Nephron (organoid): ENCODE measurements around the gene CFP.

ENCODE experiments used
- H3K27ac Mint-ChIP-seq, 3 experiments: 2 replicates each; pipeline ENCODE4 v1.8.0; 2020; ENCODE audit warnings: mixed read lengths in 3 of 3, mild to moderate bottlenecking in 2 of 3, moderate library complexity in 1 of 3
- H3K27me3 Mint-ChIP-seq: 2 replicates; pipeline ENCODE4 v1.8.0; 2021; ENCODE audit warnings: low read depth, mild to moderate bottlenecking, moderate library complexity, mixed read lengths
- H3K36me3 Mint-ChIP-seq: 2 replicates; pipeline ENCODE4 v1.8.0; 2020; ENCODE audit warnings: low read depth, mixed read lengths
- H3K4me1 Mint-ChIP-seq: 2 replicates; pipeline ENCODE4 v1.8.0; 2020; ENCODE audit warnings: mixed read lengths
- H3K4me3 Mint-ChIP-seq, 3 experiments: 2 replicates each; pipeline ENCODE4 v1.8.0; 2020; ENCODE audit warnings: mild to moderate bottlenecking in 3 of 3, mixed read lengths in 3 of 3, moderate library complexity in 2 of 3
- H3K9me3 Mint-ChIP-seq: 2 replicates; pipeline ENCODE4 v1.8.0; 2020; ENCODE audit warnings: mixed read lengths
- CTCF ChIP-seq, 3 experiments: fragments of 200-600 bp; sonication (generic); IDR thresholded peaks; one replicate each; pipeline ENCODE4 v1.5.0; 2021; ENCODE audit warnings: antibody characterized with exemption in 3 of 3; ENCODE audit not compliant: unreplicated experiment in 3 of 3

CFP gene

GRCh38 chrX:47576021-47576898, 53.5 kb downstream of the CFP start:
- Mint-ChIP-seq H3K36me3 (peaks cover 17% of the 10 kb centered on the region), H3K27me3 (no peaks in the 10 kb centered on the region), H3K27ac (peak overlapping the region; percentile 48 to 84 (median 62)), H3K4me3 (peak overlapping the region; percentile 5 to 85 (median 69)), H3K9me3 (peaks cover 27% of the 10 kb centered on the region), H3K4me1 (peaks cover 22% of the 10 kb centered on the region)
- no peak for TF ChIP-seq CTCF (IDR thresholded peaks at IDR 0.05; ENCODE audit: unreplicated experiment in 3 of 3)

- H3K36me3 Mint-ChIP-seq = peaks cover 31% of the 10 kb centered on the region
- H3K9me3 Mint-ChIP-seq = peaks cover 28% of the 10 kb centered on the region
- H3K27me3 Mint-ChIP-seq = no peaks in the 10 kb centered on the region
- no peak for TF ChIP-seq CTCF (IDR thresholded peaks at IDR 0.05; ENCODE audit: unreplicated experiment in 3 of 3)
- H3K4me3 Mint-ChIP-seq = peak overlapping the region; percentile 61 to 68 (median 66)
- peaks cover 22% of the 10 kb centered on the region for H3K4me1 Mint-ChIP-seq
- peak overlapping the region; percentile 43 to 79 (median 48) for H3K27ac Mint-ChIP-seq
Observed at GRCh38 chrX:47574547-47575301, 55.0 kb downstream of the CFP start.

GRCh38 chrX:47574076-47574546, 55.6 kb downstream of the CFP start:
- Mint-ChIP-seq H3K27ac (peak overlapping the region; percentile 97 to 99 (median 98)), H3K36me3 (peaks cover 35% of the 10 kb centered on the region), H3K4me3 (peak overlapping the region; percentile 66 to 84 (median 68)), H3K4me1 (peaks cover 22% of the 10 kb centered on the region), H3K9me3 (peaks cover 28% of the 10 kb centered on the region), H3K27me3 (no peaks in the 10 kb centered on the region)
- no peak for TF ChIP-seq CTCF (IDR thresholded peaks at IDR 0.05; ENCODE audit: unreplicated experiment in 3 of 3)

- Mint-ChIP-seq H3K4me3 (peak overlapping the region; percentile 84 to 91 (median 90)), H3K4me1 (peaks cover 18% of the 10 kb centered on the region), H3K36me3 (peaks cover 38% of the 10 kb centered on the region), H3K9me3 (peaks cover 28% of the 10 kb centered on the region), H3K27me3 (no peaks in the 10 kb centered on the region), H3K27ac (peak overlapping the region; percentile 97 to 99 (median 98))
- no peak for TF ChIP-seq CTCF (IDR thresholded peaks at IDR 0.05; ENCODE audit: unreplicated experiment in 3 of 3)
Observed at GRCh38 chrX:47573341-47574075, 56.2 kb downstream of the CFP start.
